Naive B cell (primary cell): ENCODE results near the gene SETD3. TPM values are rescaled to one million over a fixed set of nuclear protein-coding genes. Genes with fewer than 3 reads are reported as not detected.

Source experiments
- ATAC-seq, 2 donors: fragments of 150-1000 bp; cut with Tn5 transposase; 2 replicates each; pipeline ENCODE4 v1.10.0; 2021; ENCODE audit warnings: low read depth in 2 of 2, mild to moderate bottlenecking in 2 of 2, moderate library complexity in 2 of 2
- DNase-seq: peaks from one replicate; pipeline ENCODE4 v3.0.0; 2022
- H3K27ac Mint-ChIP-seq, 6 donors: one replicate each; pipeline ENCODE4 v1.8.0; 2020 to 2022; ENCODE audit warnings: mild to moderate bottlenecking in 6 of 6, mixed read lengths in 6 of 6, moderate library complexity in 5 of 6, inconsistent platforms in 2 of 6
- H3K27me3 Mint-ChIP-seq, 3 donors: one replicate each; pipeline ENCODE4 v1.8.0; 2021 to 2022; ENCODE audit warnings: mixed read lengths in 3 of 3, mild to moderate bottlenecking in 1 of 3
- H3K36me3 Mint-ChIP-seq, 2 donors: one replicate each; pipeline ENCODE4 v1.8.0; 2020 to 2022; ENCODE audit warnings: mixed read lengths in 2 of 2, inconsistent platforms in 1 of 2, mild to moderate bottlenecking in 1 of 2
- H3K4me1 Mint-ChIP-seq, 3 donors: one replicate each; pipeline ENCODE4 v1.8.0; 2020 to 2022; ENCODE audit warnings: mixed read lengths in 3 of 3, inconsistent platforms in 1 of 3, mild to moderate bottlenecking in 1 of 3, moderate library complexity in 1 of 3
- H3K4me3 Mint-ChIP-seq, 8 donors: one replicate each; pipeline ENCODE4 v1.8.0; 2020 to 2022; ENCODE audit warnings: mild to moderate bottlenecking in 8 of 8, mixed read lengths in 8 of 8, moderate library complexity in 8 of 8, inconsistent platforms in 2 of 8
- H3K9me3 Mint-ChIP-seq, 7 donors: one replicate each; pipeline ENCODE4 v1.8.0; 2020 to 2022; ENCODE audit warnings: mixed read lengths in 7 of 7, mild to moderate bottlenecking in 5 of 7, inconsistent platforms in 2 of 7, moderate library complexity in 1 of 7
- polyA plus RNA-seq, 6 donors: library from polyadenylated mRNA; unstranded; fragments of 300-500 nt; fragmentation: Illumina TruSeq; gene quantifications; one replicate each; pipeline ENCODE4 v1.2.3, GENCODE V29; 2021; ENCODE audit warnings: low read depth in 6 of 6

The SETD3 gene
- polyA plus RNA-seq, 6 donors from 2014 or later = 22.4 to 30.8 (median 26.3) TPM

- ATAC-seq = no peak
- DNase-seq = no peak
- peak overlapping the region in 2 of 6 donors; percentile 39 to 64 for H3K27ac Mint-ChIP-seq
- H3K9me3 Mint-ChIP-seq = no peaks in the 10 kb centered on the region
- no peaks in the 10 kb centered on the region for H3K27me3 Mint-ChIP-seq
- H3K4me1 Mint-ChIP-seq = peaks cover 0 to 8% (median 3%) of the 10 kb centered on the region in 3 donors
- no peak overlapping the region for H3K4me3 Mint-ChIP-seq
- peaks cover 15 to 26% of the 10 kb centered on the region in 2 donors for H3K36me3 Mint-ChIP-seq
These were observed 68.3 kb downstream of the SETD3 start for GRCh38 chr14:99412117-99413061.

GRCh38 chr14:99410019-99410418 lies 70.6 kb downstream of the SETD3 start:
- peaks cover 0 to 6% (median 0%) of the 10 kb centered on the region in 3 donors for H3K4me1 Mint-ChIP-seq
- DNase-seq (no peak), ATAC-seq (no peak)
- H3K27ac Mint-ChIP-seq = peak overlapping the region in 1 of 6 donors; percentile 20
- H3K9me3 Mint-ChIP-seq = no peaks in the 10 kb centered on the region
- H3K27me3 Mint-ChIP-seq = no peaks in the 10 kb centered on the region
- H3K36me3 Mint-ChIP-seq = peaks cover 15 to 29% of the 10 kb centered on the region in 2 donors
- no peak overlapping the region for H3K4me3 Mint-ChIP-seq

- peaks cover 0 to 6% (median 0%) of the 10 kb centered on the region in 3 donors for H3K4me1 Mint-ChIP-seq
- DNase-seq (no peak), ATAC-seq (no peak)
- peaks cover 15 to 29% of the 10 kb centered on the region in 2 donors for H3K36me3 Mint-ChIP-seq
- no peaks in the 10 kb centered on the region for H3K9me3 Mint-ChIP-seq
- H3K4me3 Mint-ChIP-seq = no peak overlapping the region
- H3K27ac Mint-ChIP-seq = no peak overlapping the region
- H3K27me3 Mint-ChIP-seq = no peaks in the 10 kb centered on the region
These were observed 71.7 kb downstream of the SETD3 start for GRCh38 chr14:99408971-99409289.

- peak overlapping the region in 1 of 6 donors; percentile 29 for H3K27ac Mint-ChIP-seq
- H3K9me3 Mint-ChIP-seq = no peaks in the 10 kb centered on the region
- DNase-seq = no peak
- peaks cover 10 to 29% of the 10 kb centered on the region in 2 donors for H3K36me3 Mint-ChIP-seq
- H3K27me3 Mint-ChIP-seq = no peaks in the 10 kb centered on the region
- no peak overlapping the region for H3K4me3 Mint-ChIP-seq
- H3K4me1 Mint-ChIP-seq = peaks cover 0 to 6% (median 0%) of the 10 kb centered on the region in 3 donors
- ATAC-seq = no peak
These were observed 72.2 kb downstream of the SETD3 start for GRCh38 chr14:99408286-99408970.

- Mint-ChIP-seq H3K27me3 (no peaks in the 10 kb centered on the region), H3K4me3 (no peak overlapping the region), H3K27ac (no peak overlapping the region), H3K36me3 (peaks cover 7 to 26% of the 10 kb centered on the region in 2 donors), H3K9me3 (no peaks in the 10 kb centered on the region), H3K4me1 (peaks cover 3 to 10% (median 4%) of the 10 kb centered on the region in 3 donors)
- no peak for DNase-seq
- no peak for ATAC-seq
These were observed 73.2 kb downstream of the SETD3 start for GRCh38 chr14:99407416-99407815.

- H3K27ac Mint-ChIP-seq = peak overlapping the region in 2 of 6 donors; percentile 12 to 62
- peaks cover 12 to 17% (median 17%) of the 10 kb centered on the region in 3 donors for H3K4me1 Mint-ChIP-seq
- DNase-seq (no peak), ATAC-seq (no peak)
- peaks cover 0 to 17% of the 10 kb centered on the region in 2 donors for H3K36me3 Mint-ChIP-seq
- no peak overlapping the region for H3K4me3 Mint-ChIP-seq
- H3K9me3 Mint-ChIP-seq = no peaks in the 10 kb centered on the region
- no peaks in the 10 kb centered on the region for H3K27me3 Mint-ChIP-seq
These were observed 77.7 kb downstream of the SETD3 start for GRCh38 chr14:99402950-99403349.

GRCh38 chr14:99402285-99402648 lies 78.4 kb downstream of the SETD3 start:
- Mint-ChIP-seq H3K4me3 (peak overlapping the region in 1 of 8 donors; percentile 22), H3K27me3 (no peaks in the 10 kb centered on the region), H3K36me3 (peaks cover 0 to 10% of the 10 kb centered on the region in 2 donors), H3K9me3 (no peaks in the 10 kb centered on the region), H3K27ac (peak overlapping the region in 3 of 6 donors; percentile 52 to 79 (median 62)), H3K4me1 (peaks cover 12 to 17% (median 12%) of the 10 kb centered on the region in 3 donors)
- ATAC-seq (no peak), DNase-seq (no peak)

GRCh38 chr14:99401621-99402284 lies 78.9 kb downstream of the SETD3 start:
- peak overlapping the region in 1 of 8 donors; percentile 42 for H3K4me3 Mint-ChIP-seq

GRCh38 chr14:99401211-99401610 lies 79.4 kb downstream of the SETD3 start:
- ATAC-seq (no peak), DNase-seq (no peak)
- Mint-ChIP-seq H3K4me1 (peaks cover 11 to 17% (median 12%) of the 10 kb centered on the region in 3 donors), H3K4me3 (no peak overlapping the region), H3K27ac (no peak overlapping the region), H3K36me3 (peaks cover 0 to 9% of the 10 kb centered on the region in 2 donors), H3K27me3 (no peaks in the 10 kb centered on the region), H3K9me3 (no peaks in the 10 kb centered on the region)

More at GRCh38 chr14:99401621-99402284, 78.9 kb downstream of the SETD3 start:
- peaks cover 0 to 9% of the 10 kb centered on the region in 2 donors for H3K36me3 Mint-ChIP-seq
- no peaks in the 10 kb centered on the region for H3K27me3 Mint-ChIP-seq
- DNase-seq (no peak), ATAC-seq (no peak)
- H3K27ac Mint-ChIP-seq = peak overlapping the region in 3 of 6 donors; percentile 62 to 94 (median 94)
- peaks cover 11 to 17% (median 12%) of the 10 kb centered on the region in 3 donors for H3K4me1 Mint-ChIP-seq
- no peaks in the 10 kb centered on the region for H3K9me3 Mint-ChIP-seq

GRCh38 chr14:99397698-99398097 lies 83.0 kb downstream of the SETD3 start:
- ATAC-seq = no peak
- Mint-ChIP-seq H3K27me3 (no peaks in the 10 kb centered on the region), H3K4me3 (no peak overlapping the region), H3K4me1 (peaks cover 15 to 19% (median 18%) of the 10 kb centered on the region in 3 donors), H3K9me3 (no peaks in the 10 kb centered on the region), H3K36me3 (peaks cover 0 to 9% of the 10 kb centered on the region in 2 donors), H3K27ac (no peak overlapping the region)
- no peak for DNase-seq

- no peak for DNase-seq
- H3K9me3 Mint-ChIP-seq = no peaks in the 10 kb centered on the region
- peak overlapping the region in 1 of 6 donors; percentile 77 for H3K27ac Mint-ChIP-seq
- no peaks in the 10 kb centered on the region for H3K27me3 Mint-ChIP-seq
- no peak overlapping the region for H3K4me3 Mint-ChIP-seq
- no peak for ATAC-seq
- H3K36me3 Mint-ChIP-seq = peaks cover 0 to 9% of the 10 kb centered on the region in 2 donors
- H3K4me1 Mint-ChIP-seq = peaks cover 2 to 9% (median 4%) of the 10 kb centered on the region in 3 donors
These were observed 84.6 kb downstream of the SETD3 start for GRCh38 chr14:99395909-99396530.

GRCh38 chr14:99394602-99395156 lies 86.0 kb downstream of the SETD3 start:
- H3K9me3 Mint-ChIP-seq = no peaks in the 10 kb centered on the region
- DNase-seq (no peak), ATAC-seq (no peak)
- peaks cover 2 to 9% (median 4%) of the 10 kb centered on the region in 3 donors for H3K4me1 Mint-ChIP-seq
- peak overlapping the region in 1 of 8 donors; percentile 29 for H3K4me3 Mint-ChIP-seq
- H3K27ac Mint-ChIP-seq = peak overlapping the region in 1 of 6 donors; percentile 53
- H3K36me3 Mint-ChIP-seq = peaks cover 0 to 9% of the 10 kb centered on the region in 2 donors
- H3K27me3 Mint-ChIP-seq = no peaks in the 10 kb centered on the region
